Measurements from ENCODE around the gene KIAA1671. TPM values are rescaled to one million over a fixed set of nuclear protein-coding genes. Genes with fewer than 3 reads are reported as not detected.

KIAA1671 gene
- total RNA-seq, 4 donors from 2014 or later = 20.9 to 41.8 (median 28.4) TPM

- WGBS, 2 donors (ENCODE audit: low coverage in 1 of 2) = 72 to 73% methylated on average over 2 to 3 of the region's 5 CpGs
- TF ChIP-seq POLR2AphosphoS5 (IDR thresholded peaks at IDR 0.05) (no peak), POLR2A (IDR thresholded peaks at IDR 0.05) (no peak), CTCF (IDR thresholded peaks at IDR 0.05) (no peak), EP300 (IDR thresholded peaks at IDR 0.05) (no peak)
- H3K9me3 ChIP-seq = peaks cover 0 to 6% (median 0%) of the 10 kb centered on the region in 3 donors
- no peaks in the 10 kb centered on the region for H3K36me3 ChIP-seq
- peaks cover 2 to 90% (median 10%) of the 10 kb centered on the region in 3 donors for H3K4me1 ChIP-seq
- H3K4me3 ChIP-seq = no peak overlapping the region
- H3K27ac ChIP-seq = peak overlapping the region in 3 of 4 donors; percentile 1 to 36 (median 17)
- no peak for ATAC-seq
- H3K27me3 ChIP-seq = no peaks in the 10 kb centered on the region
Measured at GRCh38 chr22:25143156-25144076, 190.9 kb downstream of the KIAA1671 start.

- Histone ChIP-seq H3K36me3 (no peaks in the 10 kb centered on the region), H3K9me3 (no peaks in the 10 kb centered on the region), H3K4me1 (peaks cover 2 to 90% (median 3%) of the 10 kb centered on the region in 3 donors), H3K27ac (no peak overlapping the region), H3K27me3 (no peaks in the 10 kb centered on the region), H3K4me3 (no peak overlapping the region)
- 100% methylated on average over 1 of the region's 2 CpGs; no CpG with 5 or more reads in 1 of the 2 donors for WGBS, 2 donors (ENCODE audit: low coverage in 1 of 2)
- TF ChIP-seq EP300 (IDR thresholded peaks at IDR 0.05) = no peak
- no peak for TF ChIP-seq POLR2AphosphoS5 (IDR thresholded peaks at IDR 0.05)
- TF ChIP-seq CTCF (IDR thresholded peaks at IDR 0.05) = no peak
- no peak for TF ChIP-seq POLR2A (IDR thresholded peaks at IDR 0.05)
- no peak for ATAC-seq
Measured at GRCh38 chr22:25144522-25144921, 192.0 kb downstream of the KIAA1671 start.

- no peaks in the 10 kb centered on the region for H3K36me3 ChIP-seq
- H3K4me3 ChIP-seq = no peak overlapping the region
- WGBS, 2 donors (ENCODE audit: low coverage in 1 of 2) = 56 to 86% methylated on average over 1 of the region's 1 CpG
- H3K27me3 ChIP-seq = no peaks in the 10 kb centered on the region
- no peak overlapping the region for H3K27ac ChIP-seq
- no peak for TF ChIP-seq EP300 (IDR thresholded peaks at IDR 0.05)
- TF ChIP-seq POLR2A (IDR thresholded peaks at IDR 0.05) = no peak
- TF ChIP-seq CTCF (IDR thresholded peaks at IDR 0.05) = no peak
- TF ChIP-seq POLR2AphosphoS5 (IDR thresholded peaks at IDR 0.05) = no peak
- peaks cover 2 to 90% (median 3%) of the 10 kb centered on the region in 3 donors for H3K4me1 ChIP-seq
- ATAC-seq = no peak
- no peaks in the 10 kb centered on the region for H3K9me3 ChIP-seq
Measured at GRCh38 chr22:25146307-25146706, 193.8 kb downstream of the KIAA1671 start.

- Histone ChIP-seq H3K4me3 (no peak overlapping the region), H3K9me3 (no peaks in the 10 kb centered on the region), H3K27me3 (no peaks in the 10 kb centered on the region), H3K27ac (peak overlapping the region in 2 of 4 donors; percentile 68 to 69), H3K4me1 (peaks cover 2 to 84% (median 3%) of the 10 kb centered on the region in 3 donors), H3K36me3 (no peaks in the 10 kb centered on the region)
- WGBS, 2 donors (ENCODE audit: low coverage in 1 of 2) = 33 to 64% methylated on average over 3 to 4 of the region's 4 CpGs
- ATAC-seq = no peak
- TF ChIP-seq EP300 (IDR thresholded peaks at IDR 0.05) (no peak), POLR2A (IDR thresholded peaks at IDR 0.05) (no peak), CTCF (IDR thresholded peaks at IDR 0.05) (no peak), POLR2AphosphoS5 (IDR thresholded peaks at IDR 0.05) (no peak)
Measured at GRCh38 chr22:25146906-25147641, 194.6 kb downstream of the KIAA1671 start.

Data from gastroesophageal sphincter (tissue), 4 donors.